ENCODE results near the gene SLX9. TPM values are rescaled to one million over a fixed set of nuclear protein-coding genes. Genes with fewer than 3 reads are reported as not detected.
"Not testable (repeated sequence)": the region's sequence is repeated elsewhere in the genome, so short reads cannot be mapped to it uniquely, and the experiment has no call there.

SLX9 gene
- total RNA-seq, 1 experiment from 2014 or later: 74.3 TPM

- Histone ChIP-seq H3K9ac (ENCODE audit: extremely low read depth, insufficient read length, low read length) (no peak overlapping the region), H3K23ac (ENCODE audit: insufficient read length, low read depth, low read length) (no peak overlapping the region), H2BK12ac (ENCODE audit: insufficient read length, low read depth, low read length) (no peak overlapping the region), H3K23me2 (ENCODE audit: insufficient read length, low read depth, low read length, poor library complexity, severe bottlenecking) (peaks cover 13% of the 10 kb centered on the region), H2BK120ac (ENCODE audit: low read depth, low read length, poor library complexity, severe bottlenecking) (no peak overlapping the region), H4K8ac (replicated peaks; ENCODE audit: insufficient read length, low read depth, low read length) (no peak overlapping the region), H4K5ac (ENCODE audit: insufficient read length, low read depth, low read length) (no peak overlapping the region), H3K27ac (ENCODE audit: insufficient read length, low read depth, low read length) (no peak overlapping the region), H3K79me1 (ENCODE audit: insufficient read depth, low read depth, low read length, poor library complexity, severe bottlenecking) (no peaks in the 10 kb centered on the region), H3K79me2 (ENCODE audit: insufficient read depth, low read length) (no peaks in the 10 kb centered on the region), H2BK15ac (ENCODE audit: low read depth, low read length) (no peak overlapping the region), H3K4me2 (ENCODE audit: insufficient read depth, insufficient read length, low read length) (peak overlapping the region; percentile 15), H3K14ac (ENCODE audit: insufficient read depth, low read length) (peak overlapping the region; percentile 24; the same call in 1 of the 2 replicates), H3K27me3 (ENCODE audit: insufficient read depth, low read length) (peaks cover 40% of the 10 kb centered on the region; the same call in 1 of the 2 replicates), H2BK5ac (ENCODE audit: insufficient read length, low read length) (no peak overlapping the region), H3K56ac (ENCODE audit: insufficient read length, low read depth, low read length) (no peak overlapping the region), H4K20me1 (ENCODE audit: control insufficient read depth, insufficient read depth, insufficient read length) (no peaks in the 10 kb centered on the region), H2AK5ac (ENCODE audit: insufficient read length, low read length) (no peak overlapping the region), H3K4ac (ENCODE audit: low read depth, low read length) (no peak overlapping the region), H4K91ac (ENCODE audit: insufficient read length, low read depth, low read length) (no peak overlapping the region), H3K18ac (ENCODE audit: insufficient read length, low read depth, low read length) (no peak overlapping the region), H3K9me3 (ENCODE audit: control insufficient read depth, low read depth, low read length) (no peaks in the 10 kb centered on the region), H3T11ph (ENCODE audit: low read length) (no peak overlapping the region), H3K4me1 (ENCODE audit: insufficient read depth, low read length) (peaks cover 3% of the 10 kb centered on the region; the same call in 1 of the 2 replicates), H2AFZ (ENCODE audit: low read length) (no peak overlapping the region), H2BK20ac (ENCODE audit: low read depth, low read length, poor library complexity, severe bottlenecking) (no peak overlapping the region)
- Mint-ChIP-seq H3K36me3 (ENCODE audit: insufficient read depth in 1 of 3, low read depth in 3 of 3) (no peaks in the 10 kb centered on the region; a peak in 1 of 7 replicates), H3K27me3 (ENCODE audit: low read depth) (peaks cover 69% of the 10 kb centered on the region), H3K27ac (no peak overlapping the region), H3K4me3 (peak overlapping the region; percentile 13 to 24; a peak in 1 of 5 replicates), H3K9me3 (peaks cover 2% of the 10 kb centered on the region in 2 experiments; a peak in 1 of 5 replicates), H3K4me1 (peaks cover 38 to 49% of the 10 kb centered on the region in 2 experiments)
- WGBS (ENCODE audit: extremely low coverage, insufficient read length, low lambda C conversion rate): no CpG with 5 or more reads among the region's 19 CpGs
- peak; percentile 57 for DNase-seq
- TF ChIP-seq CTCF (conservative IDR thresholded peaks at IDR 0.05): no peak
These were observed 12.0 kb upstream of the SLX9 start for GRCh38 chr21:44927587-44928461.

DNA sequence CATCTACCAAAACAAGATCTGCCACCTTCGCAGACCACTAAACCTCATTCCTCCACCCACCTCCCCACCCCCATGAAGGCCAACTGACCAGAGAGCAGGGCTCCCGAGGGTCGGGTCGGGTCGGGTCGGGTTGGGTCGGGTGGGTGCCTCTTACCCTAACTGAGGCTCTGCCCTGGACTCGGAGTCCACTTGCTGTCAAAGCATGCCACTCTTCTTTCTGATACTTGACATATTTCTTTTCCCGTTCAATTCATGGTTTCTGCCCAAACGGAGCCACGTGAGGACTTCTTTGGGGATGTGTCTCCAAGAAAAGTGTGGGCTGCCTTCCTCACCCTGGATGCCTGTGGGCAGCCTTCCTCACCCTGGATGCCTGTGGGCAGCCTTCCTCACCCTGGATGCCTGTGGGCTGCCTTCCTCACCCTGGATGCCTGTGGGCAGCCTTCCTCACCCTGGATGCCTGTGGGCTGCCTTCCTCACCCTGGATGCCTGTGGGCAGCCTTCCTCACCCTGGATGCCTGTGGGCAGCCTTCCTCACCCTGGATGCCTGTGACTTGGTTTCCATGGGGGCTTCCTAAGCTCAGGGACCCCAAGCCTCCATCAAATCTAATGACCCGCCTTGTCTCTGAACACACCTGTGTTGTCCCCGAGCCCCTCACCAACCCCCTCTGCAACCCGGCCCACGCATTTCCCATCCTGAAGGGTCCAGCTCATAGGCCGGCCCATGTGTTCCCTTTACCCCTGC is 11.2 kb upstream of the SLX9 start:
- H4K20me1 ChIP-seq (ENCODE audit: control insufficient read depth, insufficient read depth, insufficient read length); H3K4me2 ChIP-seq (ENCODE audit: insufficient read depth, insufficient read length, low read length): not testable (repeated sequence)
- no CpG with 5 or more reads among the region's 16 CpGs for WGBS (ENCODE audit: extremely low coverage, insufficient read length, low lambda C conversion rate)

More for the DNA sequence above, 11.2 kb upstream of the SLX9 start:
- H3K4me1 ChIP-seq (ENCODE audit: insufficient read depth, low read length); H3K4ac ChIP-seq (ENCODE audit: low read depth, low read length); H3K9me3 ChIP-seq (ENCODE audit: control insufficient read depth, low read depth, low read length); H2BK120ac ChIP-seq (ENCODE audit: low read depth, low read length, poor library complexity, severe bottlenecking); H2BK12ac ChIP-seq (ENCODE audit: insufficient read length, low read depth, low read length); H4K5ac ChIP-seq (ENCODE audit: insufficient read length, low read depth, low read length); H3K9ac ChIP-seq (ENCODE audit: extremely low read depth, insufficient read length, low read length); H3K9me3 Mint-ChIP-seq; H3T11ph ChIP-seq (ENCODE audit: low read length); H2BK15ac ChIP-seq (ENCODE audit: low read depth, low read length); H3K79me2 ChIP-seq (ENCODE audit: insufficient read depth, low read length); H2BK5ac ChIP-seq (ENCODE audit: insufficient read length, low read length); H3K79me1 ChIP-seq (ENCODE audit: insufficient read depth, low read depth, low read length, poor library complexity, severe bottlenecking); H3K14ac ChIP-seq (ENCODE audit: insufficient read depth, low read length); H3K18ac ChIP-seq (ENCODE audit: insufficient read length, low read depth, low read length); H3K36me3 Mint-ChIP-seq (ENCODE audit: insufficient read depth in 1 of 3, low read depth in 3 of 3); H2AK5ac ChIP-seq (ENCODE audit: insufficient read length, low read length); H2AFZ ChIP-seq (ENCODE audit: low read length); H4K8ac ChIP-seq (replicated peaks; ENCODE audit: insufficient read length, low read depth, low read length); H3K27ac ChIP-seq (ENCODE audit: insufficient read length, low read depth, low read length); H3K56ac ChIP-seq (ENCODE audit: insufficient read length, low read depth, low read length); H4K91ac ChIP-seq (ENCODE audit: insufficient read length, low read depth, low read length); H3K23ac ChIP-seq (ENCODE audit: insufficient read length, low read depth, low read length); H2BK20ac ChIP-seq (ENCODE audit: low read depth, low read length, poor library complexity, severe bottlenecking); H3K4me3 Mint-ChIP-seq; DNase-seq; H3K27ac Mint-ChIP-seq: not testable (repeated sequence)
- Histone ChIP-seq H3K27me3 (ENCODE audit: insufficient read depth, low read length) (peaks cover 33% of the 10 kb centered on the region; the same call in 1 of the 2 replicates), H3K23me2 (ENCODE audit: insufficient read length, low read depth, low read length, poor library complexity, severe bottlenecking) (peaks cover 13% of the 10 kb centered on the region)
- Mint-ChIP-seq H3K4me1 (peaks cover 38 to 49% of the 10 kb centered on the region in 2 experiments), H3K27me3 (ENCODE audit: low read depth) (peaks cover 75% of the 10 kb centered on the region)
